ENCODE results near the gene FBLN5.

DNA sequence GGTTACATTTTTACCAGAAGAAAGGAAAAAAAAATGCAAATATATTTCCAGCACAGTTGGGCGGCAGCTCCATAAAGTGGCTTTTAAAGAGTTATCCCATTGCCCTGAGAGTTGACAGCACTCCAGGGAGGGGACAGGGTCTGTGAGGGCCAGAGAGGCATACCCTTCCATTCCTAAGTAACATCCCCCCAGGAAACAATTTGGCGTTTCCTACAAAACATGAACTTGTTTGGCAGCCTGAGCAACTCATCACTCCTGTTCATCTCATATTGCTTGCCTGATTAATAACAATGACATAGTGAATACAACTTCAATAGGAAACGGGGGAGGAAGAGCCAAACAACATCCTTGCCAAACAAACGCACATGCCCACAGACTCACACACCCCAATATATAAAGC, 103.5 kb downstream of the FBLN5 start:
- TF ChIP-seq, protein P1, sequence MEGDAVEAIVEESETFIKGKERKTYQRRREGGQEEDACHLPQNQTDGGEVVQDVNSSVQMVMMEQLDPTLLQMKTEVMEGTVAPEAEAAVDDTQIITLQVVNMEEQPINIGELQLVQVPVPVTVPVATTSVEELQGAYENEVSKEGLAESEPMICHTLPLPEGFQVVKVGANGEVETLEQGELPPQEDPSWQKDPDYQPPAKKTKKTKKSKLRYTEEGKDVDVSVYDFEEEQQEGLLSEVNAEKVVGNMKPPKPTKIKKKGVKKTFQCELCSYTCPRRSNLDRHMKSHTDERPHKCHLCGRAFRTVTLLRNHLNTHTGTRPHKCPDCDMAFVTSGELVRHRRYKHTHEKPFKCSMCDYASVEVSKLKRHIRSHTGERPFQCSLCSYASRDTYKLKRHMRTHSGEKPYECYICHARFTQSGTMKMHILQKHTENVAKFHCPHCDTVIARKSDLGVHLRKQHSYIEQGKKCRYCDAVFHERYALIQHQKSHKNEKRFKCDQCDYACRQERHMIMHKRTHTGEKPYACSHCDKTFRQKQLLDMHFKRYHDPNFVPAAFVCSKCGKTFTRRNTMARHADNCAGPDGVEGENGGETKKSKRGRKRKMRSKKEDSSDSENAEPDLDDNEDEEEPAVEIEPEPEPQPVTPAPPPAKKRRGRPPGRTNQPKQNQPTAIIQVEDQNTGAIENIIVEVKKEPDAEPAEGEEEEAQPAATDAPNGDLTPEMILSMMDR (IDR thresholded peaks at IDR 0.05; ENCODE audit: low read depth, low read length, missing input control) = no peak
- no peak for TF ChIP-seq TAF1 (conservative IDR thresholded peaks at IDR 0.05)
- TF ChIP-seq, protein P2, sequence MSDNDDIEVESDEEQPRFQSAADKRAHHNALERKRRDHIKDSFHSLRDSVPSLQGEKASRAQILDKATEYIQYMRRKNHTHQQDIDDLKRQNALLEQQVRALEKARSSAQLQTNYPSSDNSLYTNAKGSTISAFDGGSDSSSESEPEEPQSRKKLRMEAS (IDR thresholded peaks at IDR 0.05) = no peak
- TF ChIP-seq JUND (IDR thresholded peaks at IDR 0.05) = no peak

Data from liver (tissue), 3 donors.